HepG2 (cell line): Measurements from ENCODE around the gene PRM3. TPM values are rescaled to one million over a fixed set of nuclear protein-coding genes. Genes with fewer than 3 reads are reported as not detected.

Experiments
- ATRX ChIP-seq: sonication (generic); formaldehyde crosslinking; IDR thresholded peaks from 2 replicates; pipeline ENCODE4 v1.4.0; 2020; ENCODE audit warnings: missing genetic modification reagents, borderline replicate concordance
- BATF2 ChIP-seq: sonication (generic); formaldehyde crosslinking; IDR thresholded peaks from 2 replicates; pipeline ENCODE4 v1.8.0; 2022; ENCODE audit warnings: mild to moderate bottlenecking, missing genetic modification reagents, moderate library complexity
- CCDC6 ChIP-seq: sonication (generic); formaldehyde crosslinking; IDR thresholded peaks from 2 replicates; pipeline ENCODE4 v1.8.1; 2022; ENCODE audit warnings: mild to moderate bottlenecking, missing genetic modification reagents, moderate library complexity
- MED8 ChIP-seq: sonication (generic); formaldehyde crosslinking; IDR thresholded peaks from 2 replicates; pipeline ENCODE4 v1.8.1; 2023; ENCODE audit warnings: mild to moderate bottlenecking, missing genetic modification reagents; ENCODE audit not compliant: insufficient replicate concordance
- NFE2L1 ChIP-seq: sonication (generic); formaldehyde crosslinking; IDR thresholded peaks from 2 replicates; pipeline ENCODE4 v1.4.0; 2020; ENCODE audit warnings: missing genetic modification reagents, mild to moderate bottlenecking, borderline replicate concordance
- NFYC ChIP-seq: IDR thresholded peaks from 2 replicates; pipeline ENCODE4 v1.6.1; 2016; ENCODE audit warnings: missing genetic modification reagents, missing compliant biosample characterization
- NONO ChIP-seq, 2 experiments: fragments of 450-650 bp in 1 of 2; sonication (generic) in 1 of 2; formaldehyde crosslinking in 1 of 2; IDR thresholded peaks in 1 of 2; conservative IDR thresholded peaks in 1 of 2; 2 replicates each; pipeline versions ENCODE4 v1.6.1 to v1.8.0; 2017 to 2022; ENCODE audit warnings: mild to moderate bottlenecking in 1 of 2, missing genetic modification reagents in 1 of 2, moderate library complexity in 1 of 2
- NR2F1 ChIP-seq, 2 experiments: fragments of 450-650 bp in 1 of 2; formaldehyde crosslinking in 1 of 2; IDR thresholded peaks; 2 replicates each; pipeline versions ENCODE4 v1.5.0 to v1.6.1; 2016 to 2020; ENCODE audit warnings: mild to moderate bottlenecking in 1 of 2, missing compliant biosample characterization in 1 of 2, missing genetic modification reagents in 1 of 2, moderate library complexity in 1 of 2
- PITX1 ChIP-seq: sonication (generic); formaldehyde crosslinking; IDR thresholded peaks from 2 replicates; pipeline ENCODE4 v1.5.1; 2020; ENCODE audit warnings: mild to moderate bottlenecking, missing genetic modification reagents
- PLSCR1 ChIP-seq: sonication (generic); formaldehyde crosslinking; IDR thresholded peaks from 2 replicates; pipeline ENCODE4 v1.5.0; 2020; ENCODE audit warnings: missing genetic modification reagents, mild to moderate bottlenecking, borderline replicate concordance
- SKI ChIP-seq: fragments of 450-650 bp; IDR thresholded peaks from one replicate; pipeline ENCODE4 v1.6.1; 2018; ENCODE audit warnings: mild to moderate bottlenecking; ENCODE audit not compliant: partially characterized antibody
- SNAPC2 ChIP-seq: sonication (generic); formaldehyde crosslinking; IDR thresholded peaks from 2 replicates; pipeline ENCODE4 v1.8.1; 2022; ENCODE audit warnings: mild to moderate bottlenecking, missing genetic modification reagents
- STAT5B ChIP-seq: sonication (generic); formaldehyde crosslinking; IDR thresholded peaks from 2 replicates; pipeline ENCODE4 v1.4.0; 2020; ENCODE audit warnings: missing genetic modification reagents
- TCF7 ChIP-seq: sonication (generic); IDR thresholded peaks from 2 replicates; pipeline ENCODE4 v1.6.1; 2016; ENCODE audit warnings: antibody characterized with exemption, low read depth
- TP53 ChIP-seq: sonication (generic); formaldehyde crosslinking; conservative IDR thresholded peaks from 2 replicates; pipeline ENCODE4 v1.4.0; 2020; ENCODE audit warnings: missing genetic modification reagents
- ZBTB39 ChIP-seq: sonication (generic); formaldehyde crosslinking; IDR thresholded peaks from 2 replicates; pipeline ENCODE4 v1.5.0; 2020; ENCODE audit warnings: missing genetic modification reagents
- ZNF460 ChIP-seq: sonication (generic); formaldehyde crosslinking; IDR thresholded peaks from 2 replicates; pipeline ENCODE4 v1.5.1; 2020; ENCODE audit warnings: missing genetic modification reagents, mild to moderate bottlenecking, borderline replicate concordance
- ZNF547 ChIP-seq: sonication (generic); formaldehyde crosslinking; IDR thresholded peaks from 2 replicates; pipeline ENCODE4 v1.5.1; 2020; ENCODE audit warnings: mild to moderate bottlenecking, missing genetic modification reagents
- ZNF574 ChIP-seq: sonication (generic); formaldehyde crosslinking; IDR thresholded peaks from 2 replicates; pipeline ENCODE4 v1.4.0; 2020; ENCODE audit warnings: missing genetic modification reagents
- ZNF672 ChIP-seq: sonication (generic); formaldehyde crosslinking; IDR thresholded peaks from 2 replicates; pipeline ENCODE4 v1.8.1; 2022; ENCODE audit warnings: missing genetic modification reagents
- ZNF691 ChIP-seq: sonication (generic); formaldehyde crosslinking; IDR thresholded peaks from 2 replicates; pipeline ENCODE4 v1.4.0; 2020; ENCODE audit warnings: missing genetic modification reagents, low read depth, mild to moderate bottlenecking, borderline replicate concordance
- ZNF788 ChIP-seq: sonication (generic); formaldehyde crosslinking; IDR thresholded peaks from 2 replicates; pipeline ENCODE4 v1.5.0; 2020; ENCODE audit warnings: mild to moderate bottlenecking, missing genetic modification reagents, borderline replicate concordance
- polyA plus RNA-seq, 8 experiments: library from polyadenylated mRNA; depleted of rRNA in 3 of 8; stranded (reverse) in 7 of 8; unstranded in 1 of 8; fragments of >200 nt; fragmentation: Illumina TruSeq in 4 of 8; extraction: Trizol in 4 of 8; gene quantifications; 2 replicates each; pipeline versions ENCODE4 v1.2.1 to v1.2.3, GENCODE V29; 2011 to 2016; ENCODE audit warnings: low read depth in 4 of 8, missing spikeins in 1 of 8, mixed read lengths in 1 of 8; ENCODE audit not compliant: insufficient read depth in 1 of 8
- total RNA-seq, 5 experiments: library from RNA; depleted of rRNA; stranded (reverse); fragments of >200 nt; fragmentation: Illumina TruSeq; extraction: Trizol; gene quantifications; 2 replicates each; pipeline ENCODE4 v1.2.3, GENCODE V29; 2016; ENCODE audit warnings: low read depth in 1 of 5

Gene PRM3
- total and polyA plus RNA-seq, 2 of the 13 experiments (the other 11 are each of a cell fraction or from before 2014, with no cell fraction given): not detected

GRCh38 chr16:11297492-11298142 lies 24.2 kb upstream of the PRM3 start (continued):
- peak; percentile 79; the same call in 1 of the 2 replicates for TF ChIP-seq ZNF691 (CRISPR knock-in tag)
- no peak for TF ChIP-seq BATF2 (CRISPR knock-in tag)
- no peak for TF ChIP-seq TP53 (CRISPR knock-in tag)
- no peak for TF ChIP-seq NR2F1 (CRISPR knock-in tag; IDR thresholded peaks at IDR 0.05)
- TF ChIP-seq TCF7: no peak; the same call in 1 of the 2 replicates
- TF ChIP-seq PITX1 (CRISPR knock-in tag): peak; percentile 75
- TF ChIP-seq ZNF788: peak; percentile 78; the same call in 1 of the 2 replicates
- TF ChIP-seq ZBTB39 (CRISPR knock-in tag): no peak; the same call in 1 of the 2 replicates
- TF ChIP-seq MED8 (CRISPR knock-in tag): no peak
- TF ChIP-seq ZNF574 (CRISPR knock-in tag): peak; percentile 46
- TF ChIP-seq SKI: peak; percentile 76
- TF ChIP-seq CCDC6 (CRISPR knock-in tag): peak; percentile 56; the same call in 1 of the 2 replicates
- no peak for TF ChIP-seq NONO (IDR thresholded peaks at IDR 0.05)
- TF ChIP-seq NONO (CRISPR knock-in tag; conservative IDR thresholded peaks at IDR 0.05): peak; percentile 80; the same call in 1 of the 2 replicates
- no peak for TF ChIP-seq ZNF460 (CRISPR knock-in tag)
- no peak for TF ChIP-seq NFE2L1 (CRISPR knock-in tag)
- TF ChIP-seq STAT5B (CRISPR knock-in tag): no peak; the same call in 1 of the 2 replicates
- TF ChIP-seq NFYC (CRISPR knock-in tag): no peak
- no peak for TF ChIP-seq SNAPC2
- peak; percentile 89 for TF ChIP-seq ZNF547 (CRISPR knock-in tag)
- TF ChIP-seq PLSCR1 (CRISPR knock-in tag): no peak
- no peak for TF ChIP-seq ATRX (CRISPR knock-in tag)
- TF ChIP-seq ZNF672 (CRISPR knock-in tag): no peak
